ENCODE results near the gene RPTOR. TPM values are rescaled to one million over a fixed set of nuclear protein-coding genes. Genes with fewer than 3 reads are reported as not detected.

The RPTOR gene
- total RNA-seq, 1 experiment from 2014 or later: 25.1 TPM

GRCh38 chr17:80640366-80641084, 95.9 kb downstream of the RPTOR start:
- no CpG with 5 or more reads among the region's 19 CpGs for WGBS (ENCODE audit: extremely low coverage, insufficient read length, low lambda C conversion rate)

More at GRCh38 chr17:80640366-80641084, 95.9 kb downstream of the RPTOR start:
- H4K8ac ChIP-seq (replicated peaks; ENCODE audit: insufficient read length, low read depth, low read length): no peak overlapping the region
- Mint-ChIP-seq H3K36me3 (ENCODE audit: insufficient read depth in 1 of 3, low read depth in 3 of 3) (no peaks in the 10 kb centered on the region), H3K4me3 (no peak overlapping the region), H3K4me1 (peaks cover 6 to 19% of the 10 kb centered on the region in 2 experiments), H3K9me3 (no peaks in the 10 kb centered on the region), H3K27me3 (ENCODE audit: low read depth) (no peaks in the 10 kb centered on the region), H3K27ac (no peak overlapping the region)
- H4K20me1 ChIP-seq (ENCODE audit: control insufficient read depth, insufficient read depth, insufficient read length): no peaks in the 10 kb centered on the region
- H3K23ac ChIP-seq (ENCODE audit: insufficient read length, low read depth, low read length): no peak overlapping the region
- H2BK12ac ChIP-seq (ENCODE audit: insufficient read length, low read depth, low read length): no peak overlapping the region
- H3K27me3 ChIP-seq (ENCODE audit: insufficient read depth, low read length): no peaks in the 10 kb centered on the region
- no peak overlapping the region for H3K4ac ChIP-seq (ENCODE audit: low read depth, low read length)
- H3K4me1 ChIP-seq (ENCODE audit: insufficient read depth, low read length): no peaks in the 10 kb centered on the region
- H2BK120ac ChIP-seq (ENCODE audit: low read depth, low read length, poor library complexity, severe bottlenecking): no peak overlapping the region
- H4K91ac ChIP-seq (ENCODE audit: insufficient read length, low read depth, low read length): no peak overlapping the region
- TF ChIP-seq, protein P1, sequence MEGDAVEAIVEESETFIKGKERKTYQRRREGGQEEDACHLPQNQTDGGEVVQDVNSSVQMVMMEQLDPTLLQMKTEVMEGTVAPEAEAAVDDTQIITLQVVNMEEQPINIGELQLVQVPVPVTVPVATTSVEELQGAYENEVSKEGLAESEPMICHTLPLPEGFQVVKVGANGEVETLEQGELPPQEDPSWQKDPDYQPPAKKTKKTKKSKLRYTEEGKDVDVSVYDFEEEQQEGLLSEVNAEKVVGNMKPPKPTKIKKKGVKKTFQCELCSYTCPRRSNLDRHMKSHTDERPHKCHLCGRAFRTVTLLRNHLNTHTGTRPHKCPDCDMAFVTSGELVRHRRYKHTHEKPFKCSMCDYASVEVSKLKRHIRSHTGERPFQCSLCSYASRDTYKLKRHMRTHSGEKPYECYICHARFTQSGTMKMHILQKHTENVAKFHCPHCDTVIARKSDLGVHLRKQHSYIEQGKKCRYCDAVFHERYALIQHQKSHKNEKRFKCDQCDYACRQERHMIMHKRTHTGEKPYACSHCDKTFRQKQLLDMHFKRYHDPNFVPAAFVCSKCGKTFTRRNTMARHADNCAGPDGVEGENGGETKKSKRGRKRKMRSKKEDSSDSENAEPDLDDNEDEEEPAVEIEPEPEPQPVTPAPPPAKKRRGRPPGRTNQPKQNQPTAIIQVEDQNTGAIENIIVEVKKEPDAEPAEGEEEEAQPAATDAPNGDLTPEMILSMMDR (conservative IDR thresholded peaks at IDR 0.05): no peak
- H3K9me3 ChIP-seq (ENCODE audit: control insufficient read depth, low read depth, low read length): no peaks in the 10 kb centered on the region
- no peak overlapping the region for H2AK5ac ChIP-seq (ENCODE audit: insufficient read length, low read length)
- H4K5ac ChIP-seq (ENCODE audit: insufficient read length, low read depth, low read length): no peak overlapping the region
- H3K23me2 ChIP-seq (ENCODE audit: insufficient read length, low read depth, low read length, poor library complexity, severe bottlenecking): no peaks in the 10 kb centered on the region
- peaks cover 3% of the 10 kb centered on the region for H3K79me1 ChIP-seq (ENCODE audit: insufficient read depth, low read depth, low read length, poor library complexity, severe bottlenecking)
- no peak overlapping the region for H3K18ac ChIP-seq (ENCODE audit: insufficient read length, low read depth, low read length)
- H3K4me2 ChIP-seq (ENCODE audit: insufficient read depth, insufficient read length, low read length): no peak overlapping the region
- no peak for DNase-seq
- H3K56ac ChIP-seq (ENCODE audit: insufficient read length, low read depth, low read length): no peak overlapping the region
- no peak overlapping the region for H3K9ac ChIP-seq (ENCODE audit: extremely low read depth, insufficient read length, low read length)
- no peak overlapping the region for H3K14ac ChIP-seq (ENCODE audit: insufficient read depth, low read length)
- no peak overlapping the region for H3T11ph ChIP-seq (ENCODE audit: low read length)
- no peak overlapping the region for H2BK15ac ChIP-seq (ENCODE audit: low read depth, low read length)
- no peak overlapping the region for H3K27ac ChIP-seq (ENCODE audit: insufficient read length, low read depth, low read length)
- no peak overlapping the region for H2AFZ ChIP-seq (ENCODE audit: low read length)
- no peak overlapping the region for H2BK5ac ChIP-seq (ENCODE audit: insufficient read length, low read length)
- no peak overlapping the region for H2BK20ac ChIP-seq (ENCODE audit: low read depth, low read length, poor library complexity, severe bottlenecking)
- H3K79me2 ChIP-seq (ENCODE audit: insufficient read depth, low read length): no peaks in the 10 kb centered on the region; the same call in 1 of the 2 replicates

Measured in H9 (cell line).